Measurements from ENCODE around the gene TIMM22.
"Not testable (repeated sequence)": the region's sequence is repeated elsewhere in the genome, so short reads cannot be mapped to it uniquely, and the experiment has no call there.

GRCh38 chr17:995324-995723 lies 1.6 kb upstream of the TIMM22 start:
- TF ChIP-seq CTCF (IDR thresholded peaks at IDR 0.05; ENCODE audit: extremely low read depth in 1 of 2, insufficient read depth in 1 of 2, low read depth in 1 of 2, low read length in 2 of 2); JUN (IDR thresholded peaks at IDR 0.05; ENCODE audit: borderline replicate concordance, insufficient read depth, insufficient read length, low read depth); GATA2 (IDR thresholded peaks at IDR 0.05; ENCODE audit: insufficient read depth, insufficient read length, low read depth, low read length): not testable (repeated sequence)
